ENCODE results near the gene ZNF830.

- TF ChIP-seq CTCF (conservative IDR thresholded peaks at IDR 0.05): no peak
- TF ChIP-seq EZH2 (IDR thresholded peaks at IDR 0.05; ENCODE audit: low read depth): no peak
Observed at GRCh38 chr17:34980353-34980680, 19.0 kb downstream of the ZNF830 start, which contains the start of gene LIG3.
